ENCODE data around the gene ZNF609. TPM values are rescaled to one million over a fixed set of nuclear protein-coding genes. Genes with fewer than 3 reads are reported as not detected.

ZNF609 gene
- total RNA-seq, 2 experiments from 2014 or later = 30.0 to 34.1 TPM

GRCh38 chr15:64443747-64444621, 16.4 kb upstream of the ZNF609 start:
- no peaks in the 10 kb centered on the region for H3K9me3 Mint-ChIP-seq
- no peaks in the 10 kb centered on the region for H3K27me3 Mint-ChIP-seq
- no peak for DNase-seq
- peaks cover 34% of the 10 kb centered on the region for H3K36me3 Mint-ChIP-seq (ENCODE audit: low read depth)
- CTCF ChIA-PET = interaction anchor here (0.7 to 1.2 kb wide), 2 partner anchors 15 to 231 kb away, joined by 3 to 6 read pairs; no protein-coding TSS in a partner anchor
- peak overlapping the region; percentile 70 for H3K27ac Mint-ChIP-seq
- POLR2A ChIA-PET = interaction anchor here (1.0 to 3.6 kb wide), 4 partner anchors 13 to 226 kb away, joined by 3 to 17 read pairs (median 5); no protein-coding TSS in a partner anchor
- peak overlapping the region; percentile 11 for H3K4me3 Mint-ChIP-seq
- peaks cover 47% of the 10 kb centered on the region for H3K4me1 Mint-ChIP-seq

DNA sequence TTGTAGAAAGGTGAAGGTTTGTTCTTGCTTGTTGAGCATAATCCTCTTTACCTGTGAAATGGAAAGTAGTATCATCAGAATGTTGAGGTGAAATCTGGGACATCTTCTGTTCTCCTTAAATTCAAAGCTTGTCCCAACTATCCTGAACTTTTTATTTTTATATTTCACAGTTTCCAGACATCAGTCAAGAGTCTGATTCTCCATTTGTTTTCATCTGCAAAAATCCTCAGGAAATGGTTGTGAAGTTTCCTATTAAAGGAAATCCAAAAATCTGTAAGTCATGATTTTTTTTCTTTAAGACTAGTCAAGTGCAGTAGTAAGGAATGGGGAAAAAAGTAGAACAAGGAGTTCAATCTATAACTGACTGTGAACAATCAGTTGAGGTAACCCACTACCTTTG, 15.5 kb upstream of the ZNF609 start:
- Mint-ChIP-seq H3K9me3 (no peaks in the 10 kb centered on the region), H3K27me3 (no peaks in the 10 kb centered on the region), H3K27ac (no peak overlapping the region), H3K36me3 (ENCODE audit: low read depth) (peaks cover 35% of the 10 kb centered on the region), H3K4me3 (no peak overlapping the region), H3K4me1 (peaks cover 47% of the 10 kb centered on the region)
- ChIA-PET CTCF (interaction anchor here (1.2 kb wide), 1 partner anchor 14 kb away, joined by 6 read pairs; no protein-coding TSS in a partner anchor), POLR2A (interaction anchor here (1.0 to 3.6 kb wide), 3 partner anchors 14 to 151 kb away, joined by 3 to 17 read pairs (median 7); no protein-coding TSS in a partner anchor)
- DNase-seq = no peak

DNA sequence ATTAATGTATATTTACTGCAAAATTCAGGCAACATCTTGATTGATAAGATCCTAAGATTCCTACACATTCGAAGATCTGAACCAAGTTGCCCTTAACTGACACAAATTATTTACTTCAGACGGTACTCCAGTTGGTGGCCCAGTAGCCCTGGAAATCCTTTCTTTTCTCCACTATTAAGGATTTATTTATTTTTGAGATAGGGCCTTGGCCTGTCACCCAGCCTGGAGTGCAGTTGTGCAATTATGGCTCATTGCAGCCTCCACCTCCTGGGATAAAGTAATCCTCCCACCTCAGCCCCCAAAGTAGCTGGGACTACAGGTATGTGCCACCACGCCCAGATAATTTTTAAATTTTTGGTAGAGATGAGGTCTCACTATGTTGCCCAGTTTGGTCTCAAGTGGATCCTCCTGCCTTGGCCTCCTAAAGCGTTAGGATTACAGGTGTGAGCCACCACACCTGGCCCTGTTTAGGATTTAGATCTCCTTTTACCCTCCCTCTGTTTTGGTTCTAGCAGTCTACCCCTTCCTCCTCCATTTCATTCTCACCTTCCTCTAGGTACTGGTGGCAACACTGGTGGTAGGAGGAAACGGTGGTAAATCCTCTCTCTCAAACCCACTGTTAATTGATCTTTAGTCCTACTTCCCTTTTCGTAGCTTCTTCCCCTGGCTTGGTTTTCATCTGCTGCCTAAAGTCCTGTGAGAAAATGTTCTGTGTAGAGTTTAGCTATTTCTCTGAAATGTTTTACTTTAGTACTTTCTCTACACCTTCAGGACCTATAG, 12.7 kb upstream of the ZNF609 start:
- peaks cover 45% of the 10 kb centered on the region for H3K4me1 Mint-ChIP-seq
- peak overlapping the region; percentile 4 for H3K27ac Mint-ChIP-seq
- H3K9me3 Mint-ChIP-seq = no peaks in the 10 kb centered on the region
- peaks cover 29% of the 10 kb centered on the region for H3K36me3 Mint-ChIP-seq (ENCODE audit: low read depth)
- no peaks in the 10 kb centered on the region for H3K27me3 Mint-ChIP-seq
- no peak overlapping the region for H3K4me3 Mint-ChIP-seq
- ChIA-PET CTCF (interaction anchor here (1.1 kb wide), 1 partner anchor 280 kb away, joined by 3 read pairs; no protein-coding TSS in a partner anchor), POLR2A (interaction anchor here (1.2 to 2.3 kb wide), 2 partner anchors 9 to 13 kb away, joined by 4 to 8 read pairs; partner anchors contain the start of gene ZNF609)
- no peak for DNase-seq

DNA sequence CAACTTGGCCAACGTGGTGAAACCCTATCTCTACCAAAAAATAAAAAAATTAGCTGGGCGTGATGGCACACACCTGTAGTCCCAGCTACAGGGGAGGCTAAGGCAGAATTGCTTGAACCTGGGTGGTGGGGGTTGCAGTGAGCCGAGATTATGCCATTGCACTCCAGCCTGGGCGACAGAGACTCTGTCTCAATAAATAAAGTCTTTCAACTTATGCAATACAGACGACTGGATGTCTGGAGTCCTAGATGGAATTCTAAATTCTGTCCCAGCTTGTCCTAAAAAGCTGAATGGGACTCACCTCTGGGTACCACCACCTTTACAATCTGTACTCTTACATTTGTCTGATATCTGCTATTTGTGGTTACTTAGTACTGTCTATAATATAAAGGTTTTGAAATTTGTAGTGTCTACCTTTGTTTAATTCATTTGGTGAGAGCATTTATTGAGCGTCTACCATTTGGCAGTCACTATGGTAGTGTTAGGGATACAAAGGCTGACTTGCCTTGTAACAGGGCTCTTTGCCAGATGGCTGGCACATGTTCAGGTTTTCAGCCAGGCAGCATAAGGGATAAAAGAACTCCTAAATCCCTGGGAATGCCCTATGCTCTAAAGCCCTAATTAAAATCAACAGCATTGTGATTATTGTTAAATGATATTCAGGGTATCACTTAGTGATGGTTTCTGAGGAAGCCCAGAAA, 7.2 kb upstream of the ZNF609 start:
- H3K4me3 Mint-ChIP-seq = no peak overlapping the region
- H3K27me3 Mint-ChIP-seq = no peaks in the 10 kb centered on the region
- no peaks in the 10 kb centered on the region for H3K9me3 Mint-ChIP-seq
- ChIA-PET POLR2A (interaction anchor here (0.8 kb wide), 1 partner anchor 10 kb away, joined by 5 read pairs; no protein-coding TSS in a partner anchor), CTCF (no interaction called here)
- H3K27ac Mint-ChIP-seq = no peak overlapping the region
- peaks cover 26% of the 10 kb centered on the region for H3K36me3 Mint-ChIP-seq (ENCODE audit: low read depth)
- no peak for DNase-seq
- peaks cover 10% of the 10 kb centered on the region for H3K4me1 Mint-ChIP-seq

DNA sequence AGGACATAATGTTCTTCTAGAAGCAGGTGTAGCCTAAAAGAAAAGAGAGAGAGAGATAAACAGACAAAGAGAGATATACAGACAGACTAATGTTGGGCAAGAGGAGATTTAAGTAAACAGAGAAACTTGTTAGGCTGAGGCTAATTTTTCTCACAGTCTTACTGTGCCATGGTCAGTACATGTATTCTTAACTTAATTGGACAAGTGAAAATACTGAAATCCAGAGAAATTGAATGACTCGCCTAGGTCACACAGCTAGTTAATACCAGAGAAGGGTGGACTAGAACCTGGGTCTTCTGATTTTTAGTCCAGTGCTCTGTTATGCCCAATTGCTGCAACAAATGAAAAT, 6.7 kb upstream of the ZNF609 start:
- CTCF ChIA-PET = no interaction called here
- H3K4me3 Mint-ChIP-seq = no peak overlapping the region
- POLR2A ChIA-PET = no interaction called here
- no peaks in the 10 kb centered on the region for H3K9me3 Mint-ChIP-seq
- H3K4me1 Mint-ChIP-seq = peaks cover 9% of the 10 kb centered on the region
- H3K36me3 Mint-ChIP-seq (ENCODE audit: low read depth) = peaks cover 22% of the 10 kb centered on the region
- no peaks in the 10 kb centered on the region for H3K27me3 Mint-ChIP-seq
- H3K27ac Mint-ChIP-seq = no peak overlapping the region
- DNase-seq = no peak

GRCh38 chr15:64454282-64454681, 6.1 kb upstream of the ZNF609 start:
- DNase-seq = no peak
- Mint-ChIP-seq H3K9me3 (no peaks in the 10 kb centered on the region), H3K27me3 (no peaks in the 10 kb centered on the region), H3K36me3 (ENCODE audit: low read depth) (peaks cover 22% of the 10 kb centered on the region), H3K27ac (no peak overlapping the region), H3K4me1 (peaks cover 9% of the 10 kb centered on the region), H3K4me3 (no peak overlapping the region)
- ChIA-PET POLR2A (no interaction called here), CTCF (no interaction called here)

DNA sequence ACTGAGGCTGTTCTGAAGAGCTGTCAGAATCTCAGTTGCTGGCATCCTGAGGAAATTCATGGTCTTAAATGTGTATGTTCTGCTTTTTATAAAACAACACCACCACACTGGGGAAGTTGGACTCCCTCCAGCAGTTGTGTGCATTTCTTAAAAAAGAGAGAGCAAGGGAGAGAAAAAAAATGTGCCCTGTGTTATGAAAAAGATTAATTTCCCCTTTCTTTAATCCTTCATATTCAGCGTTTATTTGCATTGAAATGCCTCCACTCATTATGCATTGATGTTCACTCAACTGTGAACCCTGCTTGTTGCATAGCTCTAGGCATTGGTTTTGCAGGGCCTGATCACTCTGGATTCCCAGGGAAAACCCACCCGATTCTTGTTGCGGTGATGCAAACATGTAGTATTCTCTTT, 4.4 kb upstream of the ZNF609 start:
- POLR2A ChIA-PET = no interaction called here
- CTCF ChIA-PET = no interaction called here
- Mint-ChIP-seq H3K27me3 (no peaks in the 10 kb centered on the region), H3K36me3 (ENCODE audit: low read depth) (peaks cover 18% of the 10 kb centered on the region), H3K27ac (no peak overlapping the region), H3K4me1 (peaks cover 11% of the 10 kb centered on the region), H3K4me3 (no peak overlapping the region), H3K9me3 (no peaks in the 10 kb centered on the region)
- no peak for DNase-seq

DNA sequence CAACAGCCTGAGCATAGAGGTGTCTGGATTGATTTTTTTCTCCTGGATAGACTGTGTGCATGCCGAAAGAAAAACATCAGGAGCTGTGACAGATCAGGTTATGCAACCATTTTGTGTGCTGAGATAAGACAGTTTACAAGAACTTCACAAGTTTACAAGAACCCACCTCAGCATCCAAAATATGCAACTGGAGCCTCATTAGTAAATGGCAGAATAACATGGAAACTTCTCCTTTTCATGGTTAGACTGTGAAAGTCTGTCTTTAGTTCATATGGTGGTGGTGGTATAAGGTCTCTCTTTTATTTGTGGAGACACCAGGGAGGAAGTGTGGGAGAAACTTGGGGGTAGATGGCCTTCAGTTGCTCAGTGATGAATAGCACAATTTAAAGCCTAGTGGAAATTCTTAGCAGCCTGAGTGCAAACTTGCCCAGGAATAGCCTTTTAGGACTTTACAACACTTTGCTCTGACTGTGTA, 3.7 kb upstream of the ZNF609 start:
- Mint-ChIP-seq H3K36me3 (ENCODE audit: low read depth) (peaks cover 19% of the 10 kb centered on the region), H3K4me3 (no peak overlapping the region), H3K9me3 (no peaks in the 10 kb centered on the region), H3K4me1 (peaks cover 16% of the 10 kb centered on the region), H3K27me3 (no peaks in the 10 kb centered on the region), H3K27ac (no peak overlapping the region)
- DNase-seq = no peak
- POLR2A ChIA-PET = interaction anchor here (1.1 kb wide), 1 partner anchor 133 kb away, joined by 3 read pairs; no protein-coding TSS in a partner anchor
- CTCF ChIA-PET = no interaction called here

GRCh38 chr15:64459066-64459781, 1.2 kb upstream of the ZNF609 start:
- Mint-ChIP-seq H3K4me1 (peaks cover 34% of the 10 kb centered on the region), H3K36me3 (ENCODE audit: low read depth) (peaks cover 22% of the 10 kb centered on the region), H3K27me3 (no peaks in the 10 kb centered on the region), H3K4me3 (peak overlapping the region; percentile 87), H3K27ac (peak overlapping the region; percentile 72), H3K9me3 (no peaks in the 10 kb centered on the region)
- ChIA-PET POLR2A (interaction anchor here (0.6 to 4.1 kb wide), 10 partner anchors 9 to 297 kb away, joined by 3 to 25 read pairs (median 5); partner anchors contain the start of genes PPIB and TRIP4), CTCF (interaction anchor here (0.9 to 1.5 kb wide), 8 partner anchors 8 to 194 kb away, joined by 3 to 7 read pairs (median 4); no protein-coding TSS in a partner anchor)
- DNase-seq = no peak

- Mint-ChIP-seq H3K4me1 (peaks cover 44% of the 10 kb centered on the region), H3K4me3 (peak overlapping the region; percentile 81), H3K36me3 (ENCODE audit: low read depth) (peaks cover 22% of the 10 kb centered on the region), H3K27ac (peak overlapping the region; percentile 69), H3K9me3 (no peaks in the 10 kb centered on the region), H3K27me3 (no peaks in the 10 kb centered on the region)
- DNase-seq = peak; percentile 33
- POLR2A ChIA-PET = interaction anchor here (0.6 to 4.1 kb wide), 15 partner anchors 7 to 433 kb away, joined by 3 to 25 read pairs (median 4); partner anchors contain the start of gene TRIP4
- CTCF ChIA-PET = interaction anchor here (0.7 to 1.5 kb wide), 3 partner anchors 33 to 193 kb away, joined by 3 to 7 read pairs (median 3); no protein-coding TSS in a partner anchor
Observed at GRCh38 chr15:64460724-64461720, 644 bp downstream of the ZNF609 start.

GRCh38 chr15:64461721-64462162, 1.4 kb downstream of the ZNF609 start:
- Mint-ChIP-seq H3K27me3 (no peaks in the 10 kb centered on the region), H3K9me3 (no peaks in the 10 kb centered on the region), H3K36me3 (ENCODE audit: low read depth) (peaks cover 16% of the 10 kb centered on the region), H3K27ac (peak overlapping the region; percentile 69), H3K4me1 (peaks cover 49% of the 10 kb centered on the region), H3K4me3 (peak overlapping the region; percentile 81)
- ChIA-PET POLR2A (interaction anchor here (0.6 to 4.1 kb wide), 9 partner anchors 8 to 432 kb away, joined by 3 to 25 read pairs (median 4); partner anchors contain the start of gene TRIP4), CTCF (interaction anchor here (0.5 to 0.7 kb wide), 2 partner anchors 11 to 97 kb away, joined by 3 read pairs; no protein-coding TSS in a partner anchor)
- peak; percentile 22 for DNase-seq

Data from activated CD4-positive, alpha-beta memory T cell treated with anti-CD3 and anti-CD28 coated beads, Interleukin-2, amount 10 ng/mL, durations not matched to agents 7 days and 5 days (primary cell).